Nephron (organoid): ENCODE results near the gene RAPGEFL1.
"Not testable (repeated sequence)": the region's sequence is repeated elsewhere in the genome, so short reads cannot be mapped to it uniquely, and the experiment has no call there.

Source experiments
- H3K27ac Mint-ChIP-seq, 3 experiments: 2 replicates each; pipeline ENCODE4 v1.8.0; 2020; ENCODE audit warnings: mixed read lengths in 3 of 3, mild to moderate bottlenecking in 2 of 3, moderate library complexity in 1 of 3
- H3K27me3 Mint-ChIP-seq: 2 replicates; pipeline ENCODE4 v1.8.0; 2021; ENCODE audit warnings: low read depth, mild to moderate bottlenecking, moderate library complexity, mixed read lengths
- H3K36me3 Mint-ChIP-seq: 2 replicates; pipeline ENCODE4 v1.8.0; 2020; ENCODE audit warnings: low read depth, mixed read lengths
- H3K4me1 Mint-ChIP-seq: 2 replicates; pipeline ENCODE4 v1.8.0; 2020; ENCODE audit warnings: mixed read lengths
- H3K4me3 Mint-ChIP-seq, 3 experiments: 2 replicates each; pipeline ENCODE4 v1.8.0; 2020; ENCODE audit warnings: mild to moderate bottlenecking in 3 of 3, mixed read lengths in 3 of 3, moderate library complexity in 2 of 3
- H3K9me3 Mint-ChIP-seq: 2 replicates; pipeline ENCODE4 v1.8.0; 2020; ENCODE audit warnings: mixed read lengths
- TF ChIP-seq, protein P1 (sequence below), 3 experiments: fragments of 200-600 bp; sonication (generic); IDR thresholded peaks; one replicate each; pipeline ENCODE4 v1.5.0; 2021; ENCODE audit warnings: antibody characterized with exemption in 3 of 3; ENCODE audit not compliant: unreplicated experiment in 3 of 3

Gene RAPGEFL1

DNA sequence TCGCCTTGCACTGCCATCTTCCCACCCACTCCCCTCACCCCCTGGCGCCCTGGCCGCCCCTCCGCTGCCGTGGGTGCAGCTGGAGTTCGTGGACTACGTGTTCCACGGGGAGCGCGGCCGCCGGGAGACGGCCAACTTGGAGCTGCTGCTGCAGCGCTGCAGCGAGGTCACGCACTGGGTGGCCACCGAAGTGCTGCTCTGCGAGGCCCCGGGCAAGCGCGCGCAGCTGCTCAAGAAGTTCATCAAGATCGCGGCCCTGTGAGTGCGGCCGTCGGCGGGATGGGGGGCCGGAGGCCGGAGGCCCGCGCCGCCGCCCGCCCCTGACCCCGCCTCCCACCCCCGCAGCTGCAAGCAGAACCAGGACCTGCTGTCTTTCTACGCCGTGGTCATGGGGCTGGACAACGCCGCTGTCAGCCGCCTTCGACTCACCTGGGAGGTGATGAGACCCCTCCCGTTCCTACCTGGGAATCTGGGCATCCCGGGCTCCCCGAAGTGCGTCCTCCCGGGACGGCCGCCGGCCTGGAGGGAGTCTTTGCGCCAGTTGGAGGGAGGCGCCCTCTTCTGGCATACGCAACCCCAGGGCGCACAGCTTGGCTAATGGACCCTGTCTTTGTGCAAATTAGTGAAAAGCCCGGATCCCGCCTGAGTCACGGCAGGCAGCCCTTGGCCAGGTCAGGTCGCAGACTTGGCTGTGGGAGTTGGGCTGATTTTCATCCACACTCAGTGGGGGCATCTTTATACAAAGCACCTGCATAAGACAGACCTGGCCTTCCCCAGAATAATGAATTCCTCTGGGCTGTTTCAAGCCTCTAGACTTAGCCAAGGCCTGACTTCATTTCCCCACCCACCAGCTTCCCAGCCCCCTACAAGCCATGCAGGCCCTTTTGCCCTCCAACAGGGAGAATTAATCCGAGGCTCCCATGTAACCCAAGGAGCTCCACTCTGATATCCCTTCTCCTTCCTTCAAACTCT is 14.3 kb downstream of the RAPGEFL1 start:
- TF ChIP-seq, protein P1, sequence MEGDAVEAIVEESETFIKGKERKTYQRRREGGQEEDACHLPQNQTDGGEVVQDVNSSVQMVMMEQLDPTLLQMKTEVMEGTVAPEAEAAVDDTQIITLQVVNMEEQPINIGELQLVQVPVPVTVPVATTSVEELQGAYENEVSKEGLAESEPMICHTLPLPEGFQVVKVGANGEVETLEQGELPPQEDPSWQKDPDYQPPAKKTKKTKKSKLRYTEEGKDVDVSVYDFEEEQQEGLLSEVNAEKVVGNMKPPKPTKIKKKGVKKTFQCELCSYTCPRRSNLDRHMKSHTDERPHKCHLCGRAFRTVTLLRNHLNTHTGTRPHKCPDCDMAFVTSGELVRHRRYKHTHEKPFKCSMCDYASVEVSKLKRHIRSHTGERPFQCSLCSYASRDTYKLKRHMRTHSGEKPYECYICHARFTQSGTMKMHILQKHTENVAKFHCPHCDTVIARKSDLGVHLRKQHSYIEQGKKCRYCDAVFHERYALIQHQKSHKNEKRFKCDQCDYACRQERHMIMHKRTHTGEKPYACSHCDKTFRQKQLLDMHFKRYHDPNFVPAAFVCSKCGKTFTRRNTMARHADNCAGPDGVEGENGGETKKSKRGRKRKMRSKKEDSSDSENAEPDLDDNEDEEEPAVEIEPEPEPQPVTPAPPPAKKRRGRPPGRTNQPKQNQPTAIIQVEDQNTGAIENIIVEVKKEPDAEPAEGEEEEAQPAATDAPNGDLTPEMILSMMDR (IDR thresholded peaks at IDR 0.05; ENCODE audit: unreplicated experiment in 3 of 3) = peak; percentile 49 to 68 (median 61)
- peaks cover 25% of the 10 kb centered on the region for H3K4me1 Mint-ChIP-seq
- H3K27me3 Mint-ChIP-seq = peaks cover 3% of the 10 kb centered on the region
- no peaks in the 10 kb centered on the region for H3K9me3 Mint-ChIP-seq
- H3K4me3 Mint-ChIP-seq = peak overlapping the region; percentile 87 to 89 (median 88)
- H3K27ac Mint-ChIP-seq = peak overlapping the region in 1 of 3 experiments; percentile 45
- H3K36me3 Mint-ChIP-seq = peaks cover 24% of the 10 kb centered on the region

DNA sequence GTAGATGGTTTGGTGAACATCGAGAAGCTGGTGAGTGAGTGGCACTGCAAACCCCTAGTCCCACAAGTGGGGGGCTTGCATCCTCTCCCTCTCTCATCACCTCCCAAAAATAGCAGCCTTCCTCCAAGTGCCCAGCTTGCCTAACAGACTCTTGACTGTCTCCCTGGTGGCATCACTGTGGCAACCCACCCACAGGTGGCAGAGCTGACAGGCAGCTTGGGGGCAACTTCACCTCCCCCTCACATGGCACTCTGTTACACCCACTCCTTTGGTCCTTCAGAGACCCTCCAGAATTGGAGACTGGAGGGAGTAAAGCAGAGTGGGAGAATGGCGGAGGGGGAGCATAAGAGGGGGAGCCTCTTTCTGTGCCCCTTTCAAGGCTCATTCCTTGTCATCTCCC is 15.7 kb downstream of the RAPGEFL1 start:
- TF ChIP-seq, protein P1 (IDR thresholded peaks at IDR 0.05; ENCODE audit: unreplicated experiment in 3 of 3) = no peak
- H3K27ac Mint-ChIP-seq = no peak overlapping the region
- peak overlapping the region in 1 of 3 experiments; percentile 42 for H3K4me3 Mint-ChIP-seq
- H3K9me3 Mint-ChIP-seq = no peaks in the 10 kb centered on the region
- H3K4me1 Mint-ChIP-seq = peaks cover 25% of the 10 kb centered on the region
- H3K36me3 Mint-ChIP-seq = peaks cover 20% of the 10 kb centered on the region
- peaks cover 3% of the 10 kb centered on the region for H3K27me3 Mint-ChIP-seq

DNA sequence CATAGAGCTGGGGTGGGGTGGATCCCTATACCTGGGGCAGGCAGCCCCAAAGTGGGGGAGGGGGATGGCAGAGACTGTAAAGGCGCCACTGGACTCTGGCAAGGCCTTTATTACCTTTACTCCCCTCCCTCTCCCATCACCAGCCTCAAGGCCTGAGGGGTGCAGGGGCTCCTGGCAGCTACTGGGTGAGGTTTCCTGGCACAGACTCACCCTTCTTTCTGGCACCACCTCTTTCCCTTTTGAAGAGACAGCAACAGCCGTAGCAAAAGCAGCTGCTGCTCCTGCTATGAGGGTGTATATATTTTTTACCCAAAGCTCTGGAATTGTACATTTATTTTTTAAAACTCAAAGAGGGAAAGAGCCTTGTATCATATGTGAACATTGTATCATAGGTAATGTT is 17.6 kb downstream of the RAPGEFL1 start:
- TF ChIP-seq, protein P1 (IDR thresholded peaks at IDR 0.05; ENCODE audit: unreplicated experiment in 3 of 3) = no peak
- H3K36me3 Mint-ChIP-seq = peaks cover 8% of the 10 kb centered on the region
- no peaks in the 10 kb centered on the region for H3K9me3 Mint-ChIP-seq
- H3K27ac Mint-ChIP-seq = peak overlapping the region in 2 of 3 experiments; percentile 21 to 77
- H3K4me1 Mint-ChIP-seq = peaks cover 24% of the 10 kb centered on the region
- peaks cover 10% of the 10 kb centered on the region for H3K27me3 Mint-ChIP-seq
- H3K4me3 Mint-ChIP-seq = no peak overlapping the region

DNA sequence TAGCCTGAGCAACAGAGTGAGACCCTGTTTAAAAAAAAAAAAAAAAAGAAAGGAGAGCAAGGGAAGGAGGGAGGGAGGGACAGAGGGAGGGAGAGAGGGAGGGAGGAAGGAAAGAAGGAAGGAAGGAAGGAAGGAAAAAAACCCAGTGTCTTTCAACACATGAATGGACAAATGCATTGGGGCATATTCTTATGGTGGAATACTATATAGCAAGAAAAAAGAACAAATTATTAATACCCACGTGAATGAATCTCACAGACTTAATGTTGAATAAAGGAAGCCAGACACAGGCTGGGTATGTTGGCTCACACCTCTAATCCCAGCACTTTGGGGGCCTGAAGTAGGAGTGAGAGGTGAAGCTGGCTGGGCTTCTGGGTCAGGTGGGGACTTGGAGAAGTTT is 20.3 kb downstream of the RAPGEFL1 start:
- TF ChIP-seq, protein P1 (IDR thresholded peaks at IDR 0.05; ENCODE audit: unreplicated experiment in 3 of 3) = no peak
- no peaks in the 10 kb centered on the region for H3K9me3 Mint-ChIP-seq
- H3K4me3 Mint-ChIP-seq = no peak overlapping the region
- no peak overlapping the region for H3K27ac Mint-ChIP-seq
- peaks cover 13% of the 10 kb centered on the region for H3K27me3 Mint-ChIP-seq
- H3K36me3 Mint-ChIP-seq = peaks cover 8% of the 10 kb centered on the region
- peaks cover 23% of the 10 kb centered on the region for H3K4me1 Mint-ChIP-seq

DNA sequence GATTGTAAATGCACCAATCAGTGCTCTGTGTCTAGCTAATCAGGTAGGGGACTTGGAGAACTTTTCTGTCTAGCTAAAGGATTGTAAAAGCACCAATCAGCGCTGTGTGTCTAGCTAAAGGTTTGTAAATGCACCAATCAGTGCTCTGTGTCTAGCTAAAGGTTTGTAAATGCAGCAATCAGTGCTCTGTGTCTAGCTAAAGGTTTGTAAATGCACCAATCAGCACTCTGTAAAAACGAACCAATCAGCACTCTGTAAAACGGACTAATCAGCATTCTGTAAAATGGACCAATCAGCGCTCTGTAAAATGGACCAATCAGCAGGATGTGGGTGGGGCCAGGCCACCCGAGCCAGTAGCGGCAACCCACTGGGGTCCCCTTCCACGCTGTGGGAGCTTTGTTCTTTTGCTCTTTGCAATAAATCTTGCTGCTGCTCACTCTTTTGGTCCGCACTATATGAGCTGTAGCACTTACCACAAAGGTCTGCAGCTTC is 20.7 kb downstream of the RAPGEFL1 start:
- Mint-ChIP-seq H3K27me3 (peaks cover 13% of the 10 kb centered on the region), H3K4me1 (peaks cover 23% of the 10 kb centered on the region)
- H3K27ac Mint-ChIP-seq, H3K36me3 Mint-ChIP-seq, H3K9me3 Mint-ChIP-seq, H3K4me3 Mint-ChIP-seq: not testable (repeated sequence)

DNA sequence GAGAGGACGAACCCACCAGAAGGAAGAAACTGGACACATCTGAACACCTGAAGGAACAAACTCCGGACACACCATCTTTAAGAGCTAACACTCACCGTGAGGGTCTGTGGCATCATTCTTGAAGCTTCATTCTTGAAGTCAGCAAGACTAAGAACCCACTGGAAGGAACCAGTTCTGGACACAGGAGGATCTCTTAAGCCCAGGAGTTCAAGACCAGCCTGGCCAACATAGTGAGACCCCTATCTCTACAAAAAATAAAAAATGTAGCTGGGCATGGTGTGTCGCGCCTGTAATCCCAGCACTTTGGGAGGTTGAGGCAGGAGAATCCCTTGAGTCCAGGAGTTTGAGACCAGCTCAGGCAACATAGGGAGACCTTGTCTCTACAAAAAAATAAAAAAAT is 21.3 kb downstream of the RAPGEFL1 start:
- TF ChIP-seq, protein P1 (IDR thresholded peaks at IDR 0.05; ENCODE audit: unreplicated experiment in 3 of 3) = no peak
- H3K27me3 Mint-ChIP-seq = peaks cover 13% of the 10 kb centered on the region
- peaks cover 23% of the 10 kb centered on the region for H3K4me1 Mint-ChIP-seq
- H3K36me3 Mint-ChIP-seq = peaks cover 3% of the 10 kb centered on the region
- no peak overlapping the region for H3K4me3 Mint-ChIP-seq
- H3K9me3 Mint-ChIP-seq = no peaks in the 10 kb centered on the region
- no peak overlapping the region for H3K27ac Mint-ChIP-seq
